ENCODE results near the gene PDZD2.

Gene PDZD2

DNA sequence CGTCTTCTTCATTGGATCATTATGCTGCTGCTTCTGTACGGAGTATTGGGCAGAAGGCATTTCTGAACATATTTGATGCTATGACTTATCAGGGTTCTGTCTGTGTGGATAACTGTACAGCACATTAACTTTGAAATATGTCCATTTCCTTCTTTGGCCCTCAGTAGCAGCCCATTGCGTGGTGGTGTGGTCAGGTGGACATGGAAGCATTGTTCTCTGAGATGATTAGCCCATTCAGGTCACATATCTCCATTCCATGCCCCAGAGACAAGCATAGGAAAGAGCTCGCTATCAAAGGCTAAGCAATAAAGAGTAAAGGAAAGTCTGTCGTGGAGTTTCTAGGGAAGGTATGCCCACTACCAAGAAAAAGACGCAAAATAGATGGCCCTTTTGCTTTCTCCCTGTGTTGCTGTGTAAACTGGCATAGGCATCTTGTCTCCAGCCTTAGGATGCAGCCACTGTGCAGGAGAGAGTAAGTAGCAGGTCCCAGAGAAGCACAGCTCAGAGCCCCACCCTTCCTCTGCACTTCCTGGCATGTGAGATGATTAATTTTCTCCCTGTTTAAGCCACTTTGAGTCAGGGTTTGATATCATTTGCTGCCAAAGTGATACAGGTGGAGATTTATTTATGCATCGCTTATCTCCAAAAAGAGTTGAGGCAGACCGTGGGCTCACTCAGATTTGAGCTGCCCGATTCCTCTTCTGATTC is 221.9 kb downstream of the PDZD2 start:
- peak in 3 of 56 donors; percentile 9 to 18 (median 14) for DNase-seq

DNA sequence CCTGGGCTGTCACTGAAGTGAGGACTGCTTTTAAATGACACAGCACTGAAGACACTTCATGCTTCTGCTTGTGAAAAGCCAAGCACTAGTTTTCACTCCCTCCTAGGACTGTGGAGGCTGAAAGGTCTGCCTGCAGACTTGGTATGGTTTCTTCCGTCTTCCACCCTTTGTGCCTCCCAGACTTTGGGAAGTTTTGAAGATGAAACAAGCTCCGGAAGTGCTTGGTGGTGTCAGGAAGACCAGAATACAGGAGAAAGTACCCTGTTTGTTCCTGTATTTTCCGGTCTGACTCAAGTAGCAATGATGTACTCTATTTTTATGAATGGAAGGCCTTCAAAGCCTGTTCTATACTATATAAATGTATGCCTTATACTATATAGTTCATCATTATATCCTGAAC is 222.7 kb downstream of the PDZD2 start:
- DNase-seq: no peak

DNA sequence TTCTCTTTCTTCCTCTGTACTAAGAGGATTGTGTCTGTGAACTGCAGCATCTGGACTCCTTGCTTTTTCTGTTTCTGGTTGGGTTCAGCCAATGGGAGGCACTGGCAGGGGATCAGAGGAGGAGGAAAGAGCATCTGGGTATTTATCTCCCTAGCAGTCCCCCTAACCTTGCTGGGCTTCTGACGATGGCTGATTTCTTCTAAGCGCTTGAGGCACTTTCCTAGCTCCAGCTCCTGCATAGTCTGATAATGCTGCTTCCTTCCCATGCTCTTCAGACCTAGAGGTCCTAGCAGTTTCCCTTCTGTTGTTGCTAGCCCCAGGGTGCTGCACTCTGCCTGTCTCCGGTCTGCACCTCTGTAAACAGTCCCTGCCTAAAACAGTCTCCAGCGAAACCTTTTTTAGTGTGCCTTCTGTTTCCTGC is 225.1 kb downstream of the PDZD2 start:
- no peak for DNase-seq

DNA sequence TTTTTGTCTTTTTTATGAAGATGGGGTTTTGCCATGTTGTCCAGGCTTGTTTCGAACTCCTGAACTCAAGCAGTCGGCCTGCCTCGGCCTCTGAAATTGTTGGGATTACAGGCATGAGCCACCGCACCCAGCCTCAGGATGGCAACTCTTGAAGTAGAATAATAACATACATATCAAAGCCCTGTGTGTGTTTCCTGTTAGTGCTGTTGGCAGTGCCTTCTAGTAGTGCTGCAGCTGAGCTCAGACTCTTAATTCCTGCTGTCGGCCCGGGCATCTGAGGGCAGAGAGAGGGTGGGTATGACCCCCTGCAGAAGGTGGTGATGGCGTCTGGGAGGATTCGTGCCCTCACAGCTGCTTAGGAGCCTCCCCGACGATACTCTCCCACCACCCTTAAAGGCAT is 227.2 kb downstream of the PDZD2 start:
- no peak for DNase-seq

DNA sequence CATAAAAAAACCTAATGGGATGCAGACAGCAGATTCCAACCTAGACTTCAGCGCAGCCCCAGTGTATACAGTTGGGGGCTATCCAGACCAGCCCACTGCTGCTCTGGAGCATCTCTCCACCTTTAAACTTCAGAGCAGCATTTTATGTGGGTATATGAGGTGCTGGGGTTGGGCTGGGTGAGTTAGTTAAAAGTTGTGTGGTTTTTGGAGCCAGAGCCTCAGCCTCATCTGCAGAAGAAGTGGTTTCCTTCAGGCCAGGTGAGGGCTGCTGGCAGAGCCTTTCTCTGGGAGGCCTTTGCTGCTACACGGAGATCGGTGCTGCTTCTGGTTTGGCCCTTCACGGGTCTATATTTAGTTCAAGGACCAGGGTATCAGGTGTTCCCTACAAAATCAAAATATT is 228.3 kb downstream of the PDZD2 start:
- DNase-seq: no peak

DNA sequence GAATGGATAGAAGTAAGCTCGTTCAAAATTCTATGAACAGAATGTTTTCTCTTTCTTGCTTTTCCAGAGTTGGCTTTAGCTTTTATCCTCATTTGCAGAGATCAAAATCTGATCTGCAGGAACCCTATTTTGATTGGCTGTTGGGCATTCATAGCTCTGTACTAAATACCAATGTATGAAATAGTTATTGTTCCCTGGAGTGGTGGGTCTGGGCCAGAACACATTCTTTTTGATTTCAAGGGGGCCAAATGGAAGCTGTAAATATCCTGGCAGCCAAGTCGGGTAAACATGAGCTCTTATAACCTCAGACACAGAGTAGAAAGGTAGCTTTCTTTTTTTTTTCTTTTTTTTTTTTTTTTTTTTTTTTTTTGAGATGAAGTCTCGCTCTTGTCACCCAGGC is 241.5 kb downstream of the PDZD2 start:
- DNase-seq: no peak

DNA sequence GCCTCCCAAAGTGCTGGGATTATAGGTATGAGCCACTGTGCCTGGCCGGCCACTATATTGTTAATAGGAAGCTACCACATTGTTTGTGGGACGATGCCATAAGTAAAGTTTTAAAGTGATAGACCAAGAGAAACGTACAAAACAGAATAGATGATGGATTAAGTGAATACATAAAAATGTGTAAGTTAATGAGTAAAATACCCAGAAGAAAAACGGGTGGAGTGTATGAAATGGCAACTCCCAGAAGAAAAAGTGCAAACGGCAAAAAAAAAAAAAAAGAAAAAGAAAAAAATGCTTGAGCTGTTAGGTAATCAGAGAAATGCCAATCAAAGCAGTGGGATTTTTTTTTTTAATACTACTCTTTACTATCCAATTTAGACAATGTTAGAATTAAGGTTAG is 246.0 kb downstream of the PDZD2 start:
- DNase-seq: no peak

DNA sequence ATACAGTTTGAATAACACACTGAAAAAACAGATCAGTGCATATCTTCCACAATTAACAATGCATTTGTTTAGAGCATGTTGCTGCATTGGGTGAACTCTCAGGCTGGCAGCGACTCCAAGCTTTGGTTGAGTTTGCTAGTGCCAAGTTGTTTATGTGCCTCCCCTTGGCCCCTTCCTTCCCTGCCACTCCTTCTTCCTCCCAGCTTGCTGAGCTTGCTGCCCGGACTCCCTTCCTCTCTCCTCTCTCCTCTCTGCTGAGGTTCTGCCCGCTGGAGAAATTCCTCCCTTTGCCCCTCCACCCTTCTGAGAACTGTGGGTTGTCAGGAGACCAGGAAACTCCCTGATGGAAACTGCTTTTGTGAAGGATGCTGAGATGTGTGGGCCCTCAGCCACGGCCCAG is 247.3 kb downstream of the PDZD2 start:
- DNase-seq: peak in 37 of 56 donors; percentile 4 to 60 (median 33)

DNA sequence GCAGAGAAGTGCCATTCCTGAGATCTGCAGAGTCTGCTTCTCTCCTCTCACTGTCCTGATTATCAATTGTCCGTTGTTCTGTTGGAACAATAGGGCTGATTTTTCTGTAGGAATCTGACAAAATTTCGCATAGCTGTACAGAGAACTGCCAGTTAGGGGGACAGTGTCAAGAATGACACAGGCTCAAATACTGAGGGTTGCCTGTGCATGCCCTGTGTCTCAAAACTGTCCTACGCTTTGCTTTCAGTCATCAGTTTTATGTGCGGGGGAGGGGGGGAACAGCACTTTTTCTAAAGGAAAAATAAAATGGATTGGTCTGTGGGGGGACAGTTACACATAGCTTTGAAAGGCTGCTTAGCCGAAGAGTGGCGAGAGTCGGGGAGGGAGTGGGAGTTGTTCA is 248.6 kb downstream of the PDZD2 start:
- DNase-seq: peak in 40 of 56 donors; percentile 8 to 76 (median 46)

DNA sequence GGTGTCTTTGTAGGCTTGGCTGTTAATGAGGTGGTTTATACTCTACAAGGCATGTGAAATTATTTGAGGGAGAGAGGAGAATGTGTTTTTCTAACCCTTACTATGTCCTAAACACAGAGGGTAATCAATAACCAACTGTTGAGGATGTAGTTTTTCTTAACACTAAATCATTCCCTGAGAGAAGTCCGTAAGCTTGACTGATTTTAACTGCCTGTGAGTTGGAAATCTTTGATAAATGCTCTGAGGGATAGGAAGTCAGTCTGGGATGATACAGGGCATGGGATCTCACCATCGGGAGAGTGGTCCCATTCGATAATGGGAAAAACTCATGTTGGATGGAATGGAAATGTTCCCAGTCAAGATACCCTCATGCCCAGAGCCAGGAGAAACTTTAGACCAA is 249.6 kb downstream of the PDZD2 start:
- no peak for DNase-seq

DNA sequence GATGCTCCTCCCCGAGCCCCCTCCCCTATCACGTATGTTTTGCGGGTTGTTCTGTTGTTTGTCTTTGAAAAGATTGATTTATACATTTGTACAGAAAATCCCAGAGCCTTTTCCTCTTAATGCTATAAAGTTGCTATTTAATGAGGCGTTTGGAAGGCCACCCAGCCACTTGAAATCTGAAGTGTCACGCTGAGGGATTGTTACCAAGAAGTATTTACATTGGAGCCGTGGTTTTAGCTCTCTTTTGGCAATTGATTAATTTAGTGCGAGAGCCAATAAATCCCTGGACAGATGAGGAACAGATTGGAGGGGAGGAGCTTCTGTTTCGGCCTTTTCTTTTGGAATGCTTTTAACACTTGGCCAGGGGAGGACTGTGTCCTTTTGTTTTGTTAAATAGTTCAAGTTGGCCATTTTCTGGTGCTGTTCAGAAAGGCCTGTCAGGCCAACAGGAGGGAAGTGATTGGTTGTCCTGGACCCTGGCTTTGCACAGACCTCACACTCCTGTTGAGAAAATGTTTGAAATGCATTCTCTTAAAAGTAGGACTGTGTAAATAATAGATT is 250.2 kb downstream of the PDZD2 start:
- DNase-seq: peak in 2 of 56 donors; percentile 12 to 48

DNA sequence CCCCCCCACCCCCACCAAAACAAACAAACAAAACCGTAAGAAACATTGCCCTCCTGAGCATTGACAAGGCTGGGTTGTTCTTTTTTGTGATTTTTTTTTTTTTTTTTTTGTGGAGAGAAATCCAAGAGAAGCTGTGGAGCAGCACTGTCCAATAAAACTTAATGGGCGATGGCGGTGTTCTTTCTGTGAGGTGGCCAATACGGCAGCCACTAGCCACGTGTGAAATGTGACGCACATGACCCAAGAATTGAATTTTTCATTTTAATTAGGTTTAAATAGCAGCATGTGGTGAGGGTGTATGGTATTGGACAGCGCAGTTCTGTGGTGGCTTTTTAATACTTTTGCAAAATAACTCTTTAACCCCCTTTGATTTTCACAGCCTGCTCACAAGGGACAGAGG is 251.1 kb downstream of the PDZD2 start:
- no peak for DNase-seq

DNA sequence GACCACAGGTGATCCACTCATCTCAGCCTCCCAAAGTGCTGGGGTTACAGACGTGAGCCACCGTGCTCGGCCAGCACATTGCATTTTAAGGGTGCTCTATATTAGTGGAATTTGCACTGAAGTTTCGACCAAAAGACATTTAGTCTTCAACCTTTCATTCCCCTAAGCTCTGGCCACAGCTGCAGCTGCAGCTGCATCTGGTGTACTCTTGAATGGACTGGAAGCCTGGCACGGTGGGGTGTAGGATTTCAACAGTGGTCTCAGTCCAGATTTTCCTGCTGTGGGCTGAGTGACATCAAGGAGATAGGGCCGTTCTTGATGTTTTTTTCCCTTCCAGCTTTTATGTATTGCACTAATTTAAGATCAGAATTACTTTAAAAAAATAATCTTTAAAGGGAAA is 255.2 kb downstream of the PDZD2 start:
- DNase-seq: peak in 20 of 56 donors; percentile 5 to 52 (median 19)

DNA sequence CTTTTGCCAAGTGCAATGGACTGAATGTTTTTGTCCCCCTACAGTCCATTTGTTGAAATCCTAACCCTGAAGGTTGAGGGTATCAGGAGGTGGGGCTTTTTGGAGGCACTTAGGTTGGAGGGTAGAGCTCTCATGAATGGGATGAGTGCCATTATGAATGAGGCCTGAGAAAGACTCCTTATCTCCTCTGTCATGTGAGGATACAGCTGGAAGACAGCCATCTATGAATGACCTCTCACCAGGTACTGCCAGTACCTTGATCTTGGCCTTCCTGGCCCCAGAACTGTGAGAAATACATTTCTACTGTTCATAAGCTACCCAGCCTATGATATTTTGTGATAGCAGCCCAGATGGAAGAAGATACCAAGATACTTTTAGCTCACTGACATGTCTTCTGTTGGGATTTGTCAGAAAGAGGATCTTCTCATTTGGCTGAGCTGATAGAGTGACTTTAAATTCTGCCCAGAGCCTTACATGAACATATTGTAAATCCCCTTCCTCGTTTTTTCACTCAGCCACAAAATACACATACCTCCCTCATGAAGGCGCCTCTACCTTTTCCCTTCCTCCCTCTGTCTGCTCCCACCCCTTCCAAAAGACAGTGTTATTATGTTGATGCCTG is 256.4 kb downstream of the PDZD2 start:
- no peak for DNase-seq

DNA sequence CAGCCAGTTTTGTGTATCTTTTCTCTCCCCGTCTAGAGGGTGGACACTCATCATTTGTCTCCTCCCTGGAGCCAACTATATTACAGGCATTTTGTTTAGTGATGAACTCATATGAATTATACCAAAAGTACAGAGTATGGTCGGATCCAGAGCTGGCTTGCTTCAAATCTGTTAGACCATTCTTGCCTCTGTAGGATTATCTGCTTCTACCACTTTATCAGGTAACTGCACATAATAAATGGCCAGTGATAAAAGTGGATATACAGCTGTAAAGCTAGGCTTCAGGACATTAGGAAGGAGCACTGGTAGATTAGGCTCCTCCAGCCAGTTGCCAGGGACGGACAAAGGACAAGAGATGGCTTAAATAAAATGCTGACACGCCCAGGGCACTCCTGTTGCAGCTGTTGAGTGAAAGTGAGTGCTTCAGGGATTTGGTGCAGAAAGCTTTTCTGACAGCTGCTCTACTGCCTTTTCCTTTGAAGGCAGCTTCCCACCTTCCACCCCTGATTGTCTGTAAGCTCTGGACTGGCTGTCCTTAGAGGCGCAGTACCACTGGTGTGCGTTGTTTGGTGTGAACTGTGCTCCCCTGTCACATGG is 259.2 kb downstream of the PDZD2 start:
- no peak for DNase-seq

DNA sequence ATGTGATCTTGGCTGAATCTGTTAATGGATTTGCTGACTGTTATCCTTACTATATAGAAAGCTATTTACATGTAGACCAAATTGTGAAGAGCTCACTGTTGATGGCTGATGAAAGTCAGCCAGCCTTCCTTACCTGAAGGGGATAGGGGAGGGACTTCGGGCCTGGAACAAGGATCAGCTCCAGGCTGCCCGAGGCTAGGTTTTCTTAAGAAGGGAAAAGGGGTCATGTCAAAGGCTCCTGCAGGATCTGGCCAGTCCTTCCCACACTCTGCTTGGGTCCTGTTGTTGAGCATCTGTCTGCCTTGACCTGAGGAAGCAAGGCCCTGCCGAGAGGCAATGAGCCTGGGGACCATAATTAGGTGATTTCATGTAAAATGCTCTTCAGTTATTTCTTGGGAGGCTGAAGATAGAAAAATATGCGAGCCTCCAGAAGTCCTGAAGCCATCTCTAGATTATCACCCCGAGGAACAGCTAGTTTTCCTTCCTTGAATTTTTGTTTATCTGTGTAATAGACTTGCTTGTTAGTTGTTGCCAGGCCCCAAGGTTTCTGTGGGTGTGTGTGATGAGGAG is 261.4 kb downstream of the PDZD2 start:
- DNase-seq: no peak

DNA sequence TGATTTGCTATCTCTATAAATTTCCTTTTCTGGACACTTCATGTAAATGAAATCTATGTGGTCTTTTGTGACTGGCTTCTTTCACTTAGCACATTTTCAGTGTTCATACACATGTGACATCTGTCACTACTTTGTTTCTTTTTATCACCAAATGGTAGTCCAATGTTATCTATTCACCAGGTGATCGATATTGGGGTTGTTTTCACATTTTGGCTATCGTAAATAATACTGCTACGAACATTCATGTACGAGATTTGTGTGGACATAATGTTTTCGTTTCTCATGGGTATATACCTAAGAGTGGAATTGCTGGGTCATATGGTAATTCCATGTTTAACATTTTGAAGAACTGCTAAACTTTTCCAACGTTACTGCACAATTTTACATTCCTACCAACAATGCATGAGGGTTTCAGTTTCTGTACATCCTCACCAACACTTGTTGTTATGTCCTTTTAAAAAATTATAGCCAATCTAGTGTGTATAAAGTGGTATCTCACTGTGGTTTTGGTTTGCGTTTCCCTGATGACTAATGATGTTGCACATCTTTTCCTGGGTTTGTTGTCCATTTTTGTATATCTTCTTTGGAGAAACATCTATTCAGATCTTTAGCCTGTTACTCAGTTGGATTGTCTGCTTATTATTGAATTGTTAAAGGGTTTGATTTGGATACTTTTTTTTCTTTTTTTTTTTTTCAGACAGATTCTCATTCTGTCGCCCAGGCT is 263.0 kb downstream of the PDZD2 start:
- no peak for DNase-seq

DNA sequence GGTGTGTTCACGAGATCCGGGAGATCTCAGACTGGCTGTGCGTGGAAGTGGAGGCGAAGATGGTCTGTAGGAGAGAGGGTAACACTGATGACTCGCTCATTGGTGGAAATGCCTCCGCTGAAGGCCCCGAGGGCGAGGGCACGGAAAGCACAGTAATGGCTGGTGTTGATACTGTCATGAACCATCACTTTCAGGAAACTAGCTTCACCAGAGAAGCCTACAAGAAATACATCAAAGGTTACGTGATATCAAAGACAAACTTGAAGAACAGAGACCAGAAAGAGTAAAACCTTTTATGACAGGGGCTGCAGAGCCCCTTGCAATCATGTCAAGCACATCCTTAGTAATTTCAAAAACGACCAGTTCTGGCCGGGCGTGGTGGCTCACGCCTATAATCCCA is 269.5 kb downstream of the PDZD2 start:
- no peak for DNase-seq

DNA sequence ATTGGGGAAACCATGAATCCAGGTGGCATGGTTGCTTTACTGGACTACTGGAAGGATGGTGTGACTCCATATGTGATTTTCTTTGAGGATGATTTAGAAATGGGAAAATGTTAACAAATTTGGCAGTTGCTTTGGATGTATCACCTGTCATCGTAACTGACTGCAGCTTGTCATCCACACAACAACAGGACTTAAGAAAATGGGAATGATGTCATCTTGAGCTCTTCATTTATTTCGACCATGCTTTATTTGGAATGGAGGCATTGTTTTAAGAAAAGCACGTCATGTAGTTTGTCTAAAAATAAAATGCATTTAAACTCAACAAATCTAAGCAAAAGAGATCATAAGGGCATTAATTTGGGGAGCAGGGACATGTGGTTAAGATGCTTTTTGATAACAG is 270.1 kb downstream of the PDZD2 start:
- no peak for DNase-seq

DNA sequence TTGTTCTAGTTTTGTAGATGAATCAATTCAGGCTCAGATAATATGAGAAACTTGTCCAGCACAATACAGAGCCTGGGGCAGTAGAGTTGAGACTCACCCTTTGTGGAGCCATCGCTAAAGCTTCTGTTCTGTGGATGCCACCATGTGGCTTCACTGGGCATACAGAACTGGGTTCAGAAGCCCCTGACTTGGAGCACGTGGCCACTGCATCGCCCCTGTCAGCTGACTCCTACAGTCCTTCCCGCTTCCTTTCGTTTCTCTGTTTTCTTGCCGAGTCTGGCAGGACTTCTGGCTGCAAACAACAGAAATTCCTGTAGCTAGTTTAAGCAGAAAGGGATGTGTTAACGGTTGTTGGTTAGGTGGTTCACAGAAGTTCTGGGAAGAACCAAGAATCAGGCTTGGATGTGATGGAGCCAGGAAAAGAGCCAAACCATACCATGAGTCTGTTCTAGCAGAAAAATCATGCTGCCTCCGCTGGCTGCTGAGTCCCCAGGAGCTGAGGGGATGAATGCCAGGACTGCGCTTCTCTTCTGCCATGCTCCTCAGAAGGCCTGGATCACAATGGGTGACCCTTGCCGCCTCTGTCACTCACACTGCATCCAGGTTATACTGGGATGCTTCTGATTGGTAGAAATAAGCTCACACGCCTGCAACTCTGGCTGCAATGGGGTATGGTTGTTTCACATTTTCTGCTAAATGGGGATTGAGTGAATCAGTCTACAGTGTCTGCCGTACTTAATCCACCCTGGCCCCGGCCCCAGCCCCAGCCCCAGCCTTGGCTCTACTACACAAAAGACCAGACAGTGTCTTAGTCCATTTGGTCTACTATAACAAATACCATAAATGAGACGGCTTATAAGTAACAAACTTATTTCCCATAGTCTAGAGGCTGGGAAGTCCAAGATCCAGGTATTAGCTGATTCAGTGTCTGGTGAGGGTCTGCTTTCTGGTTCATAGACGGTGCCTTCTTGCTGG is 272.6 kb downstream of the PDZD2 start:
- peak in 53 of 56 donors; percentile 7 to 81 (median 68) for DNase-seq

Data from nucleus accumbens (tissue), 56 donors.